GM23248 (cell line): ENCODE results near the gene B9D2. TPM values are rescaled to one million over a fixed set of nuclear protein-coding genes. Genes with fewer than 3 reads are reported as not detected.

Experiments used
- DNase-seq: peaks from one replicate; pipeline ENCODE4 v3.0.0-alpha.2; 2015
- H2AFZ ChIP-seq: fragments of 200-600 bp; sonication (generic); 2 replicates; pipeline ENCODE4 v1.6.1; 2016; ENCODE audit warnings: antibody characterized with exemption
- H3F3A ChIP-seq: fragments of 200-600 bp; sonication (generic); 2 replicates; pipeline ENCODE4 v1.6.1; 2016; ENCODE audit warnings: mild to moderate bottlenecking, antibody characterized with exemption, mixed run types; ENCODE audit not compliant: insufficient read depth
- H3K27ac ChIP-seq: fragments of 200-600 bp; sonication (generic); 2 replicates; pipeline ENCODE4 v1.5.1; 2016; ENCODE audit warnings: mild to moderate bottlenecking
- H3K27me3 ChIP-seq: fragments of 200-600 bp; sonication (generic); replicated peaks from 2 replicates; pipeline ENCODE4 v1.6.1; 2016; ENCODE audit warnings: mild to moderate bottlenecking; ENCODE audit not compliant: insufficient read depth
- H3K36me3 ChIP-seq: fragments of 200-600 bp; sonication (generic); 2 replicates; pipeline ENCODE4 v1.6.1; 2016; ENCODE audit warnings: low read depth, mild to moderate bottlenecking
- H3K4me1 ChIP-seq: fragments of 200-600 bp; sonication (generic); 2 replicates; pipeline ENCODE4 v1.6.1; 2016; ENCODE audit warnings: mild to moderate bottlenecking; ENCODE audit not compliant: insufficient read depth
- H3K4me2 ChIP-seq: fragments of 200-600 bp; sonication (generic); one replicate; pipeline ENCODE4 v1.6.1; 2016; ENCODE audit warnings: mild to moderate bottlenecking; ENCODE audit not compliant: unreplicated experiment
- H3K4me3 ChIP-seq: fragments of 200-600 bp; sonication (generic); 2 replicates; pipeline ENCODE4 v1.5.1; 2016; ENCODE audit warnings: mild to moderate bottlenecking
- H3K79me2 ChIP-seq: fragments of 200-600 bp; sonication (generic); 2 replicates; pipeline ENCODE4 v1.6.1; 2016; ENCODE audit warnings: mild to moderate bottlenecking; ENCODE audit not compliant: insufficient read depth
- H3K9ac ChIP-seq: fragments of 200-600 bp; sonication (generic); 2 replicates; pipeline ENCODE4 v1.6.1; 2016; ENCODE audit warnings: mild to moderate bottlenecking
- H3K9me2 ChIP-seq: fragments of 200-600 bp; sonication (generic); 2 replicates; pipeline ENCODE4 v1.6.1; 2016; ENCODE audit warnings: mixed run types, mild to moderate bottlenecking, moderate library complexity; ENCODE audit not compliant: insufficient read depth
- H3K9me3 ChIP-seq: fragments of 200-600 bp; sonication (generic); one replicate; pipeline ENCODE4 v1.6.1; 2017; ENCODE audit warnings: low read depth
- H4K20me1 ChIP-seq: fragments of 200-600 bp; sonication (generic); 2 replicates; pipeline ENCODE4 v1.6.0; 2016; ENCODE audit not compliant: insufficient read depth
- EZH2 ChIP-seq: fragments of 200-600 bp; sonication (generic); IDR thresholded peaks from 2 replicates; pipeline ENCODE4 v1.6.1; 2018; ENCODE audit warnings: antibody characterized with exemption, mild to moderate bottlenecking; ENCODE audit not compliant: insufficient read depth, poor library complexity, severe bottlenecking
- EZH2phosphoT487 ChIP-seq: fragments of 200-600 bp; sonication (generic); IDR thresholded peaks from 2 replicates; pipeline ENCODE4 v1.6.1; 2018; ENCODE audit warnings: antibody characterized with exemption, moderate library complexity, mild to moderate bottlenecking, low read depth; ENCODE audit not compliant: insufficient read depth
- WGBS, 2 experiments: methylation state at CpG; one replicate each; pipeline ENCODE4 v1.1.6; 2015 to 2017; ENCODE audit warnings: low lambda C conversion rate in 2 of 2, low coverage in 1 of 2; ENCODE audit errors: missing lambda C conversion rate in 2 of 2; 5-methylcytosine and 5-hydroxymethylcytosine counted together
- in situ Hi-C: fragments of 300-500 bp; cut with MboI; formaldehyde crosslinking; loops from 2 replicates; pipeline ENCODE4 v1.15.0; 2020
- polyA plus RNA-seq: library from polyadenylated mRNA; unstranded; fragments of >200 nt; fragmentation: Nextera tagmentation; extraction: Ambion mirVana; gene quantifications from 2 replicates; pipeline ENCODE4 v1.2.1, GENCODE V29; 2016
- total RNA-seq: library from RNA; depleted of rRNA; stranded (reverse); fragments of >200 nt; shearing (Covaris generic); gene quantifications from 2 replicates; pipeline ENCODE4 v1.2.3, GENCODE V29; 2014

Gene B9D2
- total and polyA plus RNA-seq, 2 experiments from 2014 or later = 9.6 to 13.2 TPM

- in situ Hi-C loops = no loop called here
Observed at GRCh38 chr19:41407271-41407670, 43.3 kb upstream of the B9D2 start.

DNA sequence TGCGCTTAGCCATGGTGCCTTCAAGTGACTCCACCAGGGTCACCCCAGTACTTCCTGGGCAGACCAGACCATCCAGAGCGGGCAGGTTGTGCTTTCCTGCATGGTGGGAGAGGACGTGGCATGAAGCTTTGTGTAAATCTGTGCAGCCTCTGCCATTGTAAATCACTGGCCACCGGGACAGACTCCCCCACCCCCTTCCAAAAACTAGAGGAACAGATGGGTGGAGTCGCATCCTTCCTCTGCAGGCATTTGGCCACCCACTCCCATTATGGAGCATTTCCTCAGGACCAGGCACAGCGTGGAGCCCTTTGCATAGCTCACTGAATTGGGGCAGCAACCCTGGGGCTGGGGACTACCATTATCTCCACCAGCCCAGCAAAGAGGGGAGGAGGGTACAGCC, 41.8 kb upstream of the B9D2 start:
- WGBS, 2 experiments = 85 to 87% methylated on average over 6 of the region's 6 CpGs
- H2AFZ ChIP-seq = no peak overlapping the region
- no peaks in the 10 kb centered on the region for H3K27me3 ChIP-seq
- no peaks in the 10 kb centered on the region for H3K9me3 ChIP-seq
- H3K4me1 ChIP-seq = 0 out of 2 replicates have a peak, but pooled peaks cover 6% of the 10 kb centered on the region
- H3F3A ChIP-seq = no peaks in the 10 kb centered on the region
- H3K27ac ChIP-seq = no peak overlapping the region
- no peak overlapping the region for H3K4me3 ChIP-seq
- no peak overlapping the region for H3K4me2 ChIP-seq
- 0 out of 2 replicates have a peak, but pooled peaks cover 4% of the 10 kb centered on the region for H3K79me2 ChIP-seq
- no peaks in the 10 kb centered on the region for H4K20me1 ChIP-seq
- H3K9ac ChIP-seq = no peak overlapping the region
- in situ Hi-C loops = no loop called here
- H3K9me2 ChIP-seq = no peaks in the 10 kb centered on the region
- H3K36me3 ChIP-seq = no peaks in the 10 kb centered on the region
- TF ChIP-seq EZH2 = no peak
- no peak for TF ChIP-seq EZH2phosphoT487
- DNase-seq = no peak

More at GRCh38 chr19:41407271-41407670, 43.3 kb upstream of the B9D2 start:
- H3K4me1 ChIP-seq = 0 out of 2 replicates have a peak, but pooled peaks cover 6% of the 10 kb centered on the region
- H2AFZ ChIP-seq = no peak overlapping the region
- H3K79me2 ChIP-seq = 0 out of 2 replicates have a peak, but pooled peaks cover 4% of the 10 kb centered on the region
- no peaks in the 10 kb centered on the region for H3K27me3 ChIP-seq
- H3K4me2 ChIP-seq = no peak overlapping the region
- no peak overlapping the region for H3K27ac ChIP-seq
- no peaks in the 10 kb centered on the region for H3F3A ChIP-seq
- no peak overlapping the region for H3K9ac ChIP-seq
- no peak for TF ChIP-seq EZH2phosphoT487
- TF ChIP-seq EZH2 = no peak
- H4K20me1 ChIP-seq = no peaks in the 10 kb centered on the region
- H3K36me3 ChIP-seq = no peaks in the 10 kb centered on the region
- H3K4me3 ChIP-seq = no peak overlapping the region
- H3K9me3 ChIP-seq = no peaks in the 10 kb centered on the region
- H3K9me2 ChIP-seq = no peaks in the 10 kb centered on the region
- no peak for DNase-seq
- WGBS, 2 experiments = 77 to 78% methylated on average over 4 of the region's 4 CpGs

DNA sequence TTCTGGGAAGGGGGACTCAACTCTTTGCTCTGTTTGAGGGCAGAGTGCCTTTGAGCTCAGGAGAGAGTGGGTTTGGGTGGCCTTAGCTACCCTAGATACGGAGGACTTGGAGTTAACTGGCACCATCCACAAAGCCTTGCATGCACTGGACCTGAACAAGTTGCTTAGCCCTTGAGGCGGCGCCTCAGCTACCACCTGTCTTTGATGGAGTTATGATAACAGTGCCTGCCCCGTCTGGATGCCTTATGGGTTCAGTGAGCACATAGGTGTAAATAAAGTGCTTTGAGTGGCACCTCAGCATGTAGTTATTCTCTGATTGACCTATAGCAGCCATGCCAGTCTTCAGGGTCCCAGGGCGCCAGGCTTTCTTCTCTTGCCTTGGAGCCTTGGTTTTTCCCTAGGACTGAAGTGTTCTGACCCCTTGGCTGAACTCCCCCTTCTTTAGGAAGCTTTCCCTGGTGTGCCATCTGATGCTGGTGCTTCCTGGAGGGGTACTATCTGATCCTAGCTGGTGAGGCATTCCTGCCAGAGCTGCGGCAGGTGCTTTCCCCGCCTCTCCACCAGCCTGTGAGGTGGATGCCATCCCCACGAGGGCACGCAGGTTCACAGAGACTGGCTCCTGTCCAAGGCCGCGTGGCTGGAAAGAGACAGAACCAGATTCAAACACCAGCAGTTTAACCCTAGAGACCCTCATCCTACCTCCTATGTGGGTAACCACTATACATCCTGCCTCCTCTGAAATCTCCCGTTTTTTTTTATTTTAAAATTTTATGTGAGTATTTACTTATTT, 39.4 kb upstream of the B9D2 start:
- Histone ChIP-seq H3K27me3 (no peaks in the 10 kb centered on the region), H3K79me2 (peaks cover 16% of the 10 kb centered on the region), H3K4me1 (peaks cover 8% of the 10 kb centered on the region), H3K36me3 (no peaks in the 10 kb centered on the region), H3K4me2 (no peak overlapping the region), H3K9ac (no peak overlapping the region), H3K9me2 (no peaks in the 10 kb centered on the region), H3K9me3 (no peaks in the 10 kb centered on the region), H4K20me1 (no peaks in the 10 kb centered on the region), H3K27ac (no peak overlapping the region), H2AFZ (no peak overlapping the region), H3K4me3 (no peak overlapping the region), H3F3A (no peaks in the 10 kb centered on the region)
- no peak for TF ChIP-seq EZH2phosphoT487
- no peak for TF ChIP-seq EZH2
- WGBS, 2 experiments = 77% methylated on average over 11 to 12 of the region's 12 CpGs
- in situ Hi-C loops = no loop called here
- no peak for DNase-seq

DNA sequence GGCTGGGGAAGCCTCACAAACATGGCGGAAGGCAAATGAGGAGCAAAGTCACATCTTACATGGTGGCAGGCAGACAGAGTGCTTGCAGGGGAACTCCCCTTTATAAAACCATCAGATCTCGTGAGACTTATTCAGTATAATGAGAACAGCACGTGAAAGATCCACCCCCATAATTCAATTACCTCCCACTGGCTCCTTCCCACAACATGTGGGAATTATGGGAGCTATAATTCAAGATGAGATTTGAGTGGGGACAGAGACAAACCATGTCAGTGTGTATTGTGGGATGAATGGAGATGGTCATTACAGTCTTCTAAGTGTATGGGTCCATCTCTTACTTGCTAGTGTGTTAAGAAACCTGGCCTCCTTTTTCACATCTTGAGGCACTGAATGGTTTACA, 38.1 kb upstream of the B9D2 start:
- no peak overlapping the region for H3K4me2 ChIP-seq
- in situ Hi-C loops = no loop called here
- WGBS, 2 experiments = 42 to 48% methylated on average over 3 of the region's 3 CpGs

More for the DNA sequence above, 38.1 kb upstream of the B9D2 start:
- Histone ChIP-seq H3K9me2 (no peaks in the 10 kb centered on the region), H3F3A (no peaks in the 10 kb centered on the region), H4K20me1 (no peaks in the 10 kb centered on the region), H2AFZ (no peak overlapping the region), H3K4me1 (peaks cover 8% of the 10 kb centered on the region), H3K79me2 (peaks cover 25% of the 10 kb centered on the region), H3K27me3 (no peaks in the 10 kb centered on the region), H3K9ac (no peak overlapping the region), H3K36me3 (no peaks in the 10 kb centered on the region), H3K9me3 (no peaks in the 10 kb centered on the region), H3K4me3 (no peak overlapping the region), H3K27ac (no peak overlapping the region)
- no peak for TF ChIP-seq EZH2
- no peak for TF ChIP-seq EZH2phosphoT487
- no peak for DNase-seq
